Measurements from ENCODE around the gene PRKG1. TPM values are rescaled to one million over a fixed set of nuclear protein-coding genes. Genes with fewer than 3 reads are reported as not detected.

PRKG1 gene
- total and polyA plus RNA-seq, 2 experiments from 2014 or later = 18.2 to 21.1 TPM

- ATAC-seq = peak; percentile 88
- Histone ChIP-seq H3K4me1 (ENCODE audit: insufficient read depth) (peaks cover 9% of the 10 kb centered on the region; the same call in 1 of the 2 replicates), H3F3A (replicated peaks; ENCODE audit: low read depth) (no peaks in the 10 kb centered on the region), H3K36me3 (ENCODE audit: insufficient read depth) (no peaks in the 10 kb centered on the region), H3K79me2 (replicated peaks; ENCODE audit: insufficient read depth) (peaks cover 32% of the 10 kb centered on the region), H3K9me2 (ENCODE audit: insufficient read depth) (no peaks in the 10 kb centered on the region), H2AFZ (peak within 1 kb of the TSS; percentile 85; the same call in 1 of the 2 replicates), H3K27me3 (ENCODE audit: insufficient read depth) (no peaks in the 10 kb centered on the region), H4K20me1 (replicated peaks; ENCODE audit: insufficient read depth) (peaks cover 5% of the 10 kb centered on the region; the same call in 1 of the 2 replicates), H3K27ac (ENCODE audit: low read depth) (peak within 1 kb of the TSS; percentile 92), H3K4me2 (peak within 1 kb of the TSS; percentile 91), H3K4me3 (peak within 1 kb of the TSS; percentile 82)
- Mint-ChIP-seq H3K9me3 (no peaks in the 10 kb centered on the region; the same call in 2 of the 3 replicates), H3K36me3 (ENCODE audit: low read depth) (peaks cover 22% of the 10 kb centered on the region), H3K27ac (peak within 1 kb of the TSS; percentile 100), H3K4me1 (peaks cover 32% of the 10 kb centered on the region), H3K27me3 (ENCODE audit: insufficient read depth, low read depth, poor library complexity) (peaks cover 3% of the 10 kb centered on the region), H3K4me3 (peak within 1 kb of the TSS; percentile 98)
- peak; percentile 97 for DNase-seq (ENCODE audit: low spot score)
- TF ChIP-seq ETS1 (IDR thresholded peaks at IDR 0.05) (peak; percentile 89), JUNB (IDR thresholded peaks at IDR 0.05; ENCODE audit: unreplicated experiment) (no peak), STAT1 (IDR thresholded peaks at IDR 0.05; ENCODE audit: unreplicated experiment) (no peak), POLR2AphosphoS5 (IDR thresholded peaks at IDR 0.05; ENCODE audit: low read depth) (peak; percentile 81), CREB1 (CRISPR knock-in tag; IDR thresholded peaks at IDR 0.05; ENCODE audit: low read depth) (peak; percentile 91), ZNF114 (CRISPR knock-in tag; IDR thresholded peaks at IDR 0.05) (peak; percentile 93), ZNF331 (CRISPR knock-in tag; IDR thresholded peaks at IDR 0.05; ENCODE audit: low read depth) (no peak), EZH2 (IDR thresholded peaks at IDR 0.05; ENCODE audit: low read depth, unreplicated experiment) (no peak)
Observed at GRCh38 chr10:51699475-51700227, 625.4 kb downstream of the PRKG1 start, which contains the start of gene CSTF2T. Gene CSTF2T (minus strand): TSS chr10:51699595. CDS start chr10:51699549, 46 bp downstream.

GRCh38 chr10:51700228-51700817 is 626.0 kb downstream of the PRKG1 start:
- H3K27me3 ChIP-seq (ENCODE audit: insufficient read depth) = no peaks in the 10 kb centered on the region
- peak overlapping the region; percentile 92 for H3K27ac ChIP-seq (ENCODE audit: low read depth)
- H3K27me3 Mint-ChIP-seq (ENCODE audit: insufficient read depth, low read depth, poor library complexity) = peaks cover 3% of the 10 kb centered on the region
- no peaks in the 10 kb centered on the region for H3K9me2 ChIP-seq (ENCODE audit: insufficient read depth)
- peaks cover 32% of the 10 kb centered on the region for H3K79me2 ChIP-seq (replicated peaks; ENCODE audit: insufficient read depth)
- H3K36me3 ChIP-seq (ENCODE audit: insufficient read depth) = no peaks in the 10 kb centered on the region
- H3K4me1 ChIP-seq (ENCODE audit: insufficient read depth) = peaks cover 9% of the 10 kb centered on the region; the same call in 1 of the 2 replicates
- H3K4me3 Mint-ChIP-seq = peak overlapping the region; percentile 98
- peak overlapping the region; percentile 91 for H3K4me2 ChIP-seq
- H4K20me1 ChIP-seq (replicated peaks; ENCODE audit: insufficient read depth) = peaks cover 5% of the 10 kb centered on the region; the same call in 1 of the 2 replicates
- peak; percentile 69 for ATAC-seq
- peaks cover 22% of the 10 kb centered on the region for H3K36me3 Mint-ChIP-seq (ENCODE audit: low read depth)
- no peaks in the 10 kb centered on the region; the same call in 2 of the 3 replicates for H3K9me3 Mint-ChIP-seq
- peak overlapping the region; percentile 100 for H3K27ac Mint-ChIP-seq
- peak; percentile 68 for DNase-seq (ENCODE audit: low spot score)
- H3K4me3 ChIP-seq = peak overlapping the region; percentile 82
- no peak overlapping the region; the same call in 1 of the 2 replicates for H2AFZ ChIP-seq
- H3K4me1 Mint-ChIP-seq = peaks cover 32% of the 10 kb centered on the region
- no peaks in the 10 kb centered on the region for H3F3A ChIP-seq (replicated peaks; ENCODE audit: low read depth)
- TF ChIP-seq POLR2AphosphoS5 (IDR thresholded peaks at IDR 0.05; ENCODE audit: low read depth) = no peak
- no peak for TF ChIP-seq ZNF114 (CRISPR knock-in tag; IDR thresholded peaks at IDR 0.05)
- no peak for TF ChIP-seq JUNB (IDR thresholded peaks at IDR 0.05; ENCODE audit: unreplicated experiment)
- TF ChIP-seq EZH2 (IDR thresholded peaks at IDR 0.05; ENCODE audit: low read depth, unreplicated experiment) = no peak
- no peak for TF ChIP-seq REST (IDR thresholded peaks at IDR 0.05; ENCODE audit: unreplicated experiment)
- no peak for TF ChIP-seq ETS1 (IDR thresholded peaks at IDR 0.05)
- TF ChIP-seq CREB1 (CRISPR knock-in tag; IDR thresholded peaks at IDR 0.05; ENCODE audit: low read depth) = no peak
- TF ChIP-seq CTCF (conservative IDR thresholded peaks at IDR 0.05; ENCODE audit: low read depth in 2 of 2) = no peak
- TF ChIP-seq STAT1 (IDR thresholded peaks at IDR 0.05; ENCODE audit: unreplicated experiment) = no peak

All from GM23338 (cell line).